Left lung (tissue), 10 donors: Measurements from ENCODE around the gene FAM181A. TPM values are rescaled to one million over a fixed set of nuclear protein-coding genes. Genes with fewer than 3 reads are reported as not detected.

Experiments
- ATAC-seq: fragments of 200-7000 bp; cut with Tn5 transposase; one replicate; pipeline ENCODE4 v1.9.1; 2020; ENCODE audit warnings: moderate library complexity
- DNase-seq, 4 donors: peaks; one replicate each; pipeline ENCODE4 v3.0.0-alpha.2; 2013 to 2020
- H3K27ac ChIP-seq, 2 donors: fragments of 200-600 bp; sonication (generic) in 1 of 2; one replicate each; pipeline versions ENCODE4 v1.5.0 to v1.8.0; 2020 to 2021
- H3K27me3 ChIP-seq, 2 donors: fragments of 200-600 bp; sonication (generic) in 1 of 2; one replicate each; pipeline versions ENCODE4 v1.5.0 to v1.8.0; 2020 to 2021
- H3K36me3 ChIP-seq, 2 donors: fragments of 200-600 bp; sonication (generic) in 1 of 2; one replicate each; pipeline versions ENCODE4 v1.5.0 to v1.8.0; 2020 to 2021
- H3K4me1 ChIP-seq, 2 donors: fragments of 200-600 bp; one replicate each; pipeline ENCODE4 v1.8.0; 2021
- H3K4me3 ChIP-seq, 2 donors: fragments of 200-600 bp; sonication (generic) in 1 of 2; one replicate each; pipeline versions ENCODE4 v1.5.0 to v1.8.0; 2020 to 2021; ENCODE audit warnings: mild to moderate bottlenecking in 1 of 2
- H3K9me3 ChIP-seq, 2 donors: fragments of 200-600 bp; sonication (generic) in 1 of 2; one replicate each; pipeline versions ENCODE4 v1.5.0 to v1.8.0; 2020 to 2021
- intact Hi-C, 2 donors: fragments of 100-400 bp; cut with DNase I; formaldehyde crosslinking; loops; one replicate each; pipeline versions ENCODE4 v1.11.2 to v1.14.2; 2022
- polyA plus RNA-seq, 6 donors: library from polyadenylated mRNA; unstranded; fragments of 120-200 nt; gene quantifications; one replicate each; pipeline ENCODE4 v1.2.1, GENCODE V29; 2013; ENCODE audit not compliant: insufficient read length in 6 of 6
- total RNA-seq, 2 donors: library from RNA; stranded (reverse); fragmentation: NEBNext Ultra II Directional; extraction: Animal tissue kit (Norgen Biotek cat#: 25700); gene quantifications; one replicate each; pipeline ENCODE4 v1.2.1, GENCODE V29; 2021
- TF ChIP-seq, protein P1 (sequence below), 2 donors: fragments of 200-600 bp; sonication (generic) in 1 of 2; IDR thresholded peaks; one replicate each; pipeline versions ENCODE4 v1.5.0 to v1.8.0; 2021; ENCODE audit warnings: antibody characterized with exemption in 2 of 2
- donor health status: DM: no; HTN: yes; CAD: no.
- donor health status: DM: no; HTN: no; CAD: no.

The FAM181A gene
- total and polyA plus RNA-seq, 8 donors: 0.10 to 1.1 (median 0.37) TPM; not detected in 2

DNA sequence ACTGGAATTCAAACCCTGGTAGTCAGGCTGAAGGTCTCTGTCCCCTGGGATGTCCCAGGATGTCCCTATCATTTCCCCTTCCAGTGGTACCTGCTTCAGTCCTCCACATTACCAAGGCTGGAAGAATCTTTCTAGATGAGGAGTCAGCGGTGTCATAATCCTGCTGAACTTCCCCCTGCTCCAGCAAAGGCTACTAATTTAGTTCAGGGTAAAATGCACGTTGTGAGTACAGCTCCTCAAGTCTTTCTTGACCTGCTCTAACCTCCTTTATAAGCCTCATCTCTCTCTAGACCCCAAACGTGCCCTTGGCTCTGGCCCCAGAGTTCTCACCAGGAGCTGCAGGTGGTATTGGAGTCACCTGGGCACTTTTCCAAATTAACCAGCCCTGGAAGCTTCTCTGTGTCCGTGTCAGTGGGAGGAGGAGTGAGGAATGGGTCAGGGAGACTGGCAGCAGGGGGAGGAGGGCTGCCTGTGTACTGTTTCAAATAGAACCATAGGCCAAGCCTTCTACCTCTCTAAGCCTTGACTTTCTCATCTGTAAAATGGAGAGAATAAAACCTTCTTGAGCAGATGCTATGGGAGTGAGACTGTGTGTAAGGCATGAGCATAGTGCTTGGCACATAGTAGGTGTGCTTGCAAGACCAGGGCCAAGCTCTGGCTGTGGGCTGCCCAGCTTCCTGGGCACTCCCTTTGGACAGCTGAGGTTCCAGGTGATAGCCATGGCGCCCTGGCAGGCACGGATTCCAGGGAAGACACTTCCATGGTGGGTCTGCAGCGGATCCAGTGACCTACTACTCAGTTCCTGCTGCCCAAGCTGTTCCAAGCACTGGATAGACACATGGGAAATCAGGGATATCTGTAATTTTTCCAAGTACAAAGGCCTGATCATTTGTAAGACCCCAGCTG, 24.7 kb downstream of the FAM181A start:
- DNase-seq (peak in 1 of 4 donors; percentile 51), ATAC-seq (no peak)
- Histone ChIP-seq H3K36me3 (no peaks in the 10 kb centered on the region), H3K4me3 (no peak overlapping the region), H3K9me3 (no peaks in the 10 kb centered on the region), H3K4me1 (peaks cover 0 to 27% of the 10 kb centered on the region in 2 donors), H3K27ac (no peak overlapping the region), H3K27me3 (peaks cover 0 to 13% of the 10 kb centered on the region in 2 donors)
- intact Hi-C loops: no loop called here
- TF ChIP-seq, protein P1, sequence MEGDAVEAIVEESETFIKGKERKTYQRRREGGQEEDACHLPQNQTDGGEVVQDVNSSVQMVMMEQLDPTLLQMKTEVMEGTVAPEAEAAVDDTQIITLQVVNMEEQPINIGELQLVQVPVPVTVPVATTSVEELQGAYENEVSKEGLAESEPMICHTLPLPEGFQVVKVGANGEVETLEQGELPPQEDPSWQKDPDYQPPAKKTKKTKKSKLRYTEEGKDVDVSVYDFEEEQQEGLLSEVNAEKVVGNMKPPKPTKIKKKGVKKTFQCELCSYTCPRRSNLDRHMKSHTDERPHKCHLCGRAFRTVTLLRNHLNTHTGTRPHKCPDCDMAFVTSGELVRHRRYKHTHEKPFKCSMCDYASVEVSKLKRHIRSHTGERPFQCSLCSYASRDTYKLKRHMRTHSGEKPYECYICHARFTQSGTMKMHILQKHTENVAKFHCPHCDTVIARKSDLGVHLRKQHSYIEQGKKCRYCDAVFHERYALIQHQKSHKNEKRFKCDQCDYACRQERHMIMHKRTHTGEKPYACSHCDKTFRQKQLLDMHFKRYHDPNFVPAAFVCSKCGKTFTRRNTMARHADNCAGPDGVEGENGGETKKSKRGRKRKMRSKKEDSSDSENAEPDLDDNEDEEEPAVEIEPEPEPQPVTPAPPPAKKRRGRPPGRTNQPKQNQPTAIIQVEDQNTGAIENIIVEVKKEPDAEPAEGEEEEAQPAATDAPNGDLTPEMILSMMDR (IDR thresholded peaks at IDR 0.05): no peak

DNA sequence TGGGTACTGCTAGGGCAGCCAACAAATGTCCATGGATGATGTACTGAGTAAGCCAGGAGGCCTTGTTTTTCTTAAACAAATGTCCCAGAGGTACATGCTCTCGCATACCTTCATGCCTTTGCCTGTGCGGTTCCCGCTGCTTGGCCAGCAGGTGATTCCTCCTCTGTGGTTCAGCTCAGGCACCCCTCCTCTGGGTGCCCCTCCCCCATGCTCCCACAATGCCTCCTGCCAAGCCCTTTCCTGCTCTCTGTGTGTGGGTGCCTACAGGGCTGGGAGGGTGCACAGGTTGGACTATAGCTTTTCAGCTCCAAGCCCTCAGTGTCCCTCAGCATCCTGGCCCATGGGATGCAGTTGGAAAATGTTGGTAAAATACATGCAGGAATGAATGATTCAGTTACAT, 25.7 kb downstream of the FAM181A start:
- Histone ChIP-seq H3K4me1 (peaks cover 0 to 29% of the 10 kb centered on the region in 2 donors), H3K27ac (no peak overlapping the region), H3K27me3 (peaks cover 0 to 7% of the 10 kb centered on the region in 2 donors), H3K4me3 (no peak overlapping the region), H3K36me3 (no peaks in the 10 kb centered on the region), H3K9me3 (no peaks in the 10 kb centered on the region)
- ATAC-seq (no peak), DNase-seq (peak in 1 of 4 donors; percentile 12)
- intact Hi-C loops: no loop called here
- TF ChIP-seq, protein P1 (IDR thresholded peaks at IDR 0.05): no peak

DNA sequence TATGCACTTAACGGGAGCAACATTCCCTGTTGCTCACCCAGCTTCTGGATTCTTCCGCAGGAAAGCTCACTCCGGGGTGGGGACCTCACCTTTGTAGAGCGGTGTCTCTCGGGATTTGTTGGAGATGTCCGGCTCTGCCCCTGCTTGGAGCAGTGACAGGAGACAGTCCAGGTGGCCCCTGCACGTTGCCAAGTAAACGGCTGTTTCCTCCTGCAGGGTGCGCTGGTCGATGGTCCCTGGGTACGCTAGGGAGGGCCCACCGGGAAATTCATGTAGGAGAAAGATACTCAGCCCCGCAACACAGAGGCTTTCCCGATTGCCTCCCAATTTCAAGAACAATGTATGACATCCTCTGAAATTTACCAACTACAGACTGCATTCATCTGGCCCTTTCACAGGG, 26.1 kb downstream of the FAM181A start:
- ATAC-seq (no peak), DNase-seq (peak in 1 of 4 donors; percentile 34)
- H3K4me1 ChIP-seq: peaks cover 0 to 33% of the 10 kb centered on the region in 2 donors
- H3K27me3 ChIP-seq: peaks cover 0 to 7% of the 10 kb centered on the region in 2 donors
- H3K4me3 ChIP-seq: no peak overlapping the region
- H3K36me3 ChIP-seq: no peaks in the 10 kb centered on the region
- no peaks in the 10 kb centered on the region for H3K9me3 ChIP-seq
- H3K27ac ChIP-seq: no peak overlapping the region
- TF ChIP-seq, protein P1 (IDR thresholded peaks at IDR 0.05): no peak
- intact Hi-C loops: no loop called here

DNA sequence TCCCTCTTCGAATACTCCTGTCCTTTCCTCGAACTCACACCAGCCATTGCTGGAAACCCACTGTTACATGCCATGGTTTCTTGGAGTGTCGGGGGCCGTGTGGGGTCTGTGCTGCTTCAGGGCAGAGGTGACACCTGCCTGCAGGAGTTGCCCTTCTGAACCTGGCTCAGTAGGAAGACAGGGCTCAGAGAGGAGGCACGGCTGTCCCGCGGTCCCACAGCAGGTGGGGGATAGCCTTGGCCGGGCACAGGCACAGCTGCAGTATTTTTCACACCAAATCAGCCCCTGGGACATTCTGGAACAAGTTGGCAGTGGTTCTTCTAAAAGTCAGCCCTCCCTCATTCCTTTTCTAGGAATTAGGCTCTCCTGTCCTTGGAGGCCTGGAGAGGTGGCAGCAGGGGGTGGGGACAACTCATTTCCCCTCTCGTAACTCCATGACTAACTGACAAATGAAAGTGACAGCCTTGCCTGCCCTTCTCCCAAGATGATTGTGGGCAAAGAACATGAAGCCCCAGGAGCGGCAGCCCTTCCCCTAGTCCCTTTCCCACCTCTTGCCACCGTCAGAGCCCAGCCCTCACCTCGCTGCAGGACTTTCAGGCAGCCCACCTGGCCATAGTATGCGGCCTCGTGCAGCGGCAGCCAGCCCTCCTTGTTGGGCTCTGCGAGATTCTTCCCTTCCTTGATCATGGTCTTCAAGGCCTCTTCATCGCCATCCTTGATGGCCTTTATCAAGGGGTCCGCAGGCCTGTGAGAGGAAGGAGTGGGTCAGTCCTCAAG, 26.8 kb downstream of the FAM181A start:
- Histone ChIP-seq H3K4me3 (no peak overlapping the region), H3K9me3 (no peaks in the 10 kb centered on the region), H3K36me3 (no peaks in the 10 kb centered on the region), H3K27ac (no peak overlapping the region), H3K27me3 (peaks cover 0 to 7% of the 10 kb centered on the region in 2 donors), H3K4me1 (peaks cover under 1 to 38% of the 10 kb centered on the region in 2 donors)
- DNase-seq (peak in 1 of 4 donors; percentile 40), ATAC-seq (no peak)
- intact Hi-C loops: no loop called here
- TF ChIP-seq, protein P1 (IDR thresholded peaks at IDR 0.05): no peak

DNA sequence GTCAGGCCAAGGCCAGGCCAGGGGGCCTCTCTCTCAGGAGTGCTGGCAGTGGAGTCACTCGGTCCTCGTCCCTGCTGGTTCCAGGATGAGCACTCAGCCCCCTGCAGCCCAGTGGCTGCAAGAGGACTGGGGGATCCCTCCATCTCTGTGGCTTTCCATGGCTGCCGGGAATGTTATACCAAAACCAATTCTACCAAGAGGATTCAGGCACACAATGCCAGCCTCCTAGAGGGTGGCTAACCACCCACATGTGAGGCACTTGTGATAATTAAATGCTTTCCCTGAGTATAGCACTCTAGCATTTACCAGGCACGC, 27.3 kb downstream of the FAM181A start:
- Histone ChIP-seq H3K27me3 (peaks cover 0 to 7% of the 10 kb centered on the region in 2 donors), H3K36me3 (no peaks in the 10 kb centered on the region), H3K9me3 (no peaks in the 10 kb centered on the region), H3K4me3 (no peak overlapping the region), H3K27ac (no peak overlapping the region), H3K4me1 (peaks cover 6 to 44% of the 10 kb centered on the region in 2 donors)
- TF ChIP-seq, protein P1 (IDR thresholded peaks at IDR 0.05): no peak
- DNase-seq: no peak
- intact Hi-C loops: no loop called here
- ATAC-seq: no peak
